NCI-H1105 (cell line): Measurements from ENCODE around the gene KLK1.
"Not testable (repeated sequence)": the region's sequence is repeated elsewhere in the genome, so short reads cannot be mapped to it uniquely, and the experiment has no call there.

Experiments used
- DNase-seq: peaks from one replicate; lab custom pipeline; 2025; lab: John Stamatoyannopoulos, UW

KLK1 gene

DNA sequence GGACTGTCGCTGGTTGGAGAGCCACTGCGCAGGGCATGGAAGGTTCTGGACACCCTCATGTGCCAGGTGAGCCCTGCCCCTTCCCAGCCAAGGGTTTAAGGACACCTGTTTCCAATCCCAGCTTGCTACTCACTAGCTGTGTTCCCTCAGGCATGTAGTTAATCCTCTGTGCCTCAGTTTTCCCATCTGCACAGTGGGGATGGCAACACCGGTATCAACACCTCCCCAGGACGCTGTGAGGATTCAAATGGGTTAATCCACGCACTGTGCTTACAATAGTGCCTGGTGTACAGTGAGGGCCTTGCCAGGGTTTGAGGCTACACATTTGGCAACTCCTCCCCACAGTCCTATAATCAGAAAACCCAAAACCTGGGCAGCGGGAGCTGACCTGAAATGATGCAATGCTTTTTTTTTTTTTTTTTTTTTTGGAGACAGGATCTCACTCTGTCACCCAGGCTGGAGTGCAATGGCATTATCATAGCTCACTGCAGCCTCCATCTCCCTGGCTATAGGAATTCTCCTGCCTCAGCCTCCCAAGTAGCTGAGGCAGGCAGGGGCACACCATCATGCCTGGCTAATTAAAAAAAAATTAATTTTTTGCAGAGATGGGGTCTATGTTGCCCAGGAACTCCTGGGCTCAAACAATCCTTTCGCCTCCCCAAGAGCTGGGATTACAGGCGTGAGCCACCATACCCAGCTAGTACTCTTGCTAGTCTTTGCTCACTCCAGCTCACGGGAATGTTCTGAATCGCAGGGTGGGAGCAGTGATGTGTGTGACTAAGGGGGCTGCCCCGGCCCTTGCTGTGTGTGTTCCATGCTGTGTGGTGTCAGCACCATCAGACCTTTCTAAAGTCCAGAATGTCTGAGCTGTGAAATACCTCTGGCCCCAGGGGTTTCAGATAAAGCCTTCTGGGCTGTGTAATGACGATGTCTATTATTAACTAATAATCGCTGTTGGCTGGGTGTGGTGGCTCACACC is 31.0 kb downstream of the KLK1 start:
- no peak for DNase-seq

- no peak for DNase-seq
Observed at GRCh38 chr19:50791594-50792271, 31.9 kb downstream of the KLK1 start.

GRCh38 chr19:50790922-50791467 is 32.6 kb downstream of the KLK1 start:
- no peak for DNase-seq

- DNase-seq: no peak
Observed at GRCh38 chr19:50790396-50790795, 33.2 kb downstream of the KLK1 start, which contains the start of gene ACP4. Gene ACP4 (plus strand): TSS chr19:50790415. CDS start chr19:50790415, 0 bp downstream.

- DNase-seq: no peak
Observed at GRCh38 chr19:50785329-50785728, 38.3 kb downstream of the KLK1 start.

GRCh38 chr19:50784710-50785109 is 38.9 kb downstream of the KLK1 start:
- DNase-seq: no peak

DNA sequence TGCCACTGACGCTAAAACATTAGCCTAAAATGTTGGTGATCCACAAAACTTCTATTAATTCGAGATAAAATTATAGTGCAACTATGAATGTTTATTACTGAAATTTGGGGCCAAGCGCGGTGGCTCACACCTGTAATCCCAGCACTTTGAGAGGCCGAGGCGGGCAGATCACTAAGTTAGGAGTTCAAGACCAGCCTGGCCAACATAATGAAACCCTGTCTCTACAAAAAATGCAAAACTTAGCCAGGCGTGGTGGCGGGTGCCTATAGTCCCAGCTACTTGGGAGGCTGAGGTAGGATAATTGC is 39.8 kb downstream of the KLK1 start:
- DNase-seq: not testable (repeated sequence)

DNA sequence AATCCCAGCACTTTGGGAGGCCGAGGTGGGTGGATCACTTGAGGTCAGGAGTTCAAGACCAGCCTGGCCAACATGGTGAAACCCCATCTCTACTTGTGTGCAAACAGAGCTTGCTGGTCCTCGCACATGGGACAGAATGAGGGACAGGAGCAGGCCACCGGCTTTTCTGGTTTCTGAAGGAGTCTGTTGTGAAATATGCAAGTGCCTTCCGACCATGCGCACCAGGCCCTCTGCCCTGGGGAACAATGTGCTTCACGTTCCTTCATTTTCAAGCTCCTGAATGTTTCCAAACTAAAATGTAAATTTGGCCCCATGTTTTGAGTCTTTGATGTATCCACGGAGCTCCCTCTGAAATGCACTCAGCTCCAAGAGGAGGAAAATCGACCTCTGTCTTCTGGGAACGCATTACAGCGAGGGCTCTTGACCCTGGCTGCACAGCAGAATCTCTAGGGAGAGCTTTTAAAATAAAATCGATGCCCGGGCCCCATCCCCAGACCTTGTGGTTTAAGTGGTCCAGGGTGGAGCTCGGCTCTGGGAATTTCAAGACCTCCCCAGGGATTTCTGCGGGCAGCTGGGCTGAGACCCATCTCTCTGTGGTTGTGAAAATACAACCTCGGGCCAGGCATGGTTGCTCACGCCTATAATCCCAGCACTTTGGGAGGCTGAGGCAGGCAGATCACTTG is 42.7 kb downstream of the KLK1 start:
- DNase-seq: no peak

DNA sequence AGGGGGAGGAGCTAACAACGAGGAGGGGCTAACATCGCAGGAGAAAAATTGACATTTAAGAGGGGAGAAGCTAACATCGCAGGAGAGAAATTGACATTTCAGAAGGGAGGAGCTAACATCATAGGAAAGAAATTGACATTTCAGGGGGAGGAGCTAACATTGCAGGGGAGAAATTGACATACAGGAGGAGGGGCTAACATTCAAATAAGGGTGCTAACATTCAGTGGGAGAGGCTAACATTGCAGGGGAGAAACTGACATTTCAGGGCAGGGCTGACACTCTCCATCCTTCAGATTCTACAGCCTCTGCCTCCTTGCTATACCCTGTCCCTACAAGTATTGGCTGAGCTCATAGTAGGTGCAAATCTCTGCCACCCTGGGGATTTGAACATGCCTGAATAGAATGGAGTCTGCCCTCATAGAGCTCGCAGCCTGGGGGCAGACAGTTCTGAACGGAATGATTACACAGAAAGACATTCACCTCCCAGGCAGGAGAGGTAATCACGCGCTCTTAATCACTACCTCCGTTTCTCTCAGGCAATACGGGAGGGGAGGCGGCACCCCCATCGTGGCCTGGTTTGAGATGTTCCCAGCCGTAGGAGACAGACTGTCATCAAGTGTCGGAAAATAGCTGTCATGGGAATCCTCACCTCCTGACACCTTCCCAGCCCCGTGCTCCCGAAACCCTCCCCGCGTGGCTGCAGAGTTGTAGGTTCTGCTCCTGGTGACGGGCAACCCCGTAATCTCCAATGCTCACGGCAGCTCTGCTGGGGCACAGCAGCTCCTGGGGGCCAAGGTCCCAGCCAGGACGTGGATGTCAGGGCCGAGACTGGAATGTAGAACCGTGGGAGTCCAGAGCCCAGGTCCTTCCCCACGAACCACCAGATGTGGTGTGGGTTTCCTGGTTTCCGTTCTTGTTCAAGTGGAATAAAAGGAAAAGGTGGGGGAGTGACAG is 43.8 kb downstream of the KLK1 start:
- DNase-seq: no peak

GRCh38 chr19:50778906-50779430 is 44.6 kb downstream of the KLK1 start:
- DNase-seq: no peak

- no peak for DNase-seq
Observed at GRCh38 chr19:50777830-50778303, 45.7 kb downstream of the KLK1 start.

- no peak for DNase-seq
Observed at GRCh38 chr19:50777261-50777660, 46.3 kb downstream of the KLK1 start.

DNA sequence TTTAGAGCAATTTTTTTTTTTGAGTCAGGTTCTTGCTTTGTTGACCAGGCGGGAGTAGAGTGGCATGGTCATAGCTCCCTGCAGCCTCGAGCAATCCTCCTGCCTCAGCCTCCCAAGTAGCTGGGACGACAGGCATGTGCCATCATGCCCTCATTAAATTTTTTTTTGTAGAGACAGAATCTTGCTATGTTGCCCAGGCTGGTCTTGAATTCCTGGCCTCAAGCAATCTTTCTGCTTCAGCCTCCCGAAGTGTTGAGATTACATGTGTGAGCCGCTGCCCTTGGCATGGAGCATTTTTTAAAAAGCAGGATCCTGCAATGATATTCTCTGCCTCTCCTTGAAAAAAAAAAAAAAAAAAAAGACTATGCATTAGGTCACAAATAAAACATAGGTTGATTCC is 47.5 kb downstream of the KLK1 start:
- DNase-seq: no peak

- DNase-seq: not testable (repeated sequence)
Observed at GRCh38 chr19:50773454-50773853, 50.1 kb downstream of the KLK1 start.

DNA sequence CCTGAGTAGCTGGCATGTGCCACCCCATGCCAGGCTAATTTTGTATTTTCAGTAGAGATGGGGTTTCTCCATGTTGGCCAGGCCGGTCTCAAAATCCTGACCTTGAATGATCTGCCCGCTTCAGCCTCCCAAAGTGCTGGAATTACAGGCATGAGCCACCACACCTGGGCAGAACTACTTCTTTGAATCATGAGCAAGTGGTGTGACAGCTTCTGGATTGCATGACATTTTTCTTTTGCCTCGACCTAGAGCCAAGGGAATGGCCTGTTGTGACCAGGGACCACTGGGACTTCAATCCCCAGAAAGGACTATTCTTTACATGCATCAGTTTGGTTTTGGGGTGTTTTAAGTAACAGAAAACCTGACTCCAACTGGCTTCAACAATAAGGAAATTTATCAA is 50.7 kb downstream of the KLK1 start:
- DNase-seq: not testable (repeated sequence)

DNA sequence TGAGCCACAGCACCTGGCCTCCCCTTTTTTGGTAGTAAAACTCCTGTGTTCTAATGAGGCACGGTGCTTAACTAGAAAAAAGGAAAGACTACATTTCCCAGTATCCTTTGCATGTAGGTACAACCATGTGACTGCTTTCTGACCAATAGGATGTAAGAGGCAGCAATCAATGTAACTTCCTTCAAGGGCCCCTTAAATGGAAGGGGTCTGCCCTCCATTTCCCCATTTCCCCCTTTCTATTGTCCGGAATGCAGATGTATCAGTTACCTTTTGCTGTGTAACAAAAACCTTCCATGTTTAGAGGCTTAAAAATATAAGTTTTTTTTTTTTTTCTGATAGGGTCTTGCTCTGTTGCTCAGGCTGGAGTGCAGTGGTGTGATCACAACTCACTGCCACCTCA is 51.1 kb downstream of the KLK1 start:
- DNase-seq: no peak

- DNase-seq: no peak
Observed at GRCh38 chr19:50770888-50771287, 52.7 kb downstream of the KLK1 start.

- not testable (repeated sequence) for DNase-seq
Observed at GRCh38 chr19:50770164-50770563, 53.4 kb downstream of the KLK1 start, which contains the start of gene GPR32. Gene GPR32 (plus strand): TSS chr19:50770464. CDS start chr19:50770601, 137 bp downstream.
